Chondrocyte (in vitro differentiated cells): ENCODE measurements around the gene C1orf35. TPM values are rescaled to one million over a fixed set of nuclear protein-coding genes. Genes with fewer than 3 reads are reported as not detected.

Source experiments
- DNase-seq: peaks from one replicate; pipeline ENCODE4 v3.0.0; 2021; ENCODE audit warnings: mixed read lengths, low spot score
- H3K27ac Mint-ChIP-seq: one replicate; pipeline ENCODE4 v1.8.0; 2021; ENCODE audit warnings: mild to moderate bottlenecking, moderate library complexity, mixed read lengths; ENCODE audit not compliant: unreplicated experiment
- H3K27me3 Mint-ChIP-seq: 2 replicates; pipeline ENCODE4 v1.8.0; 2021; ENCODE audit warnings: low read depth, mixed read lengths
- H3K36me3 Mint-ChIP-seq: 2 replicates; pipeline ENCODE4 v1.8.0; 2021; ENCODE audit warnings: low read depth, mixed read lengths
- H3K4me1 Mint-ChIP-seq: 2 replicates; pipeline ENCODE4 v1.8.0; 2021; ENCODE audit warnings: low read depth, mild to moderate bottlenecking, mixed read lengths
- H3K4me3 Mint-ChIP-seq: one replicate; pipeline ENCODE4 v1.8.0; 2021; ENCODE audit warnings: mild to moderate bottlenecking, moderate library complexity, mixed read lengths; ENCODE audit not compliant: unreplicated experiment
- H3K9me3 Mint-ChIP-seq: 2 replicates; pipeline ENCODE4 v1.8.0; 2021; ENCODE audit warnings: low read depth, mixed read lengths
- CTCF ChIP-seq: fragments of 200-600 bp; sonication (generic); IDR thresholded peaks from 2 replicates; pipeline ENCODE4 v1.5.0; 2021; ENCODE audit warnings: antibody characterized with exemption, mild to moderate bottlenecking, moderate library complexity
- total RNA-seq: library from RNA; stranded (reverse); gene quantifications from 3 replicates; pipeline ENCODE4 v1.2.1, GENCODE V29; 2021

C1orf35 gene
- total RNA-seq, 1 donor from 2014 or later, result 13.3 TPM

DNA sequence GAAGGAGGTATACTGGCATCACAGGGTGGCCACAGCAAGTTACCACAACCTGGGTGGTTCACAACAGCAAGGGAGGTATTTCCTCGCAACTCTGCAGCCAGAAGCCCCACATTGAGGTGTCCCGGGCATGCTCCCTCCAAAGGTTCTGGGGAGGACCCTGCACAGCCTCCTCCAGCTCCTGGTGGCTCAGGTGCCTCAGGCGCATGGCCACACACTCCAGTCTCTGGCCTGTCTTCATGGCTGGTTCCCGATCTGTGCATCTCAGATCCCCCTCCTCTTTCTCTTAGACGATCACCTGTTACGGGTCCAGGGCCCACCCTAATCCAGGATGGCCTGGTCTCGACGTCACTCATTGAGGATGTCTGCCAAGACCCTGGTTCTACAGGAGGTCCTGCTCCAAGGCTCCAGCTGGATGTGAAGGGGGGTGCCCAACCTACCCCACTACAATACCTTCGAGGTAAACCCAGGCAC, 27.3 kb downstream of the C1orf35 start:
- H3K27me3 Mint-ChIP-seq, result no peaks in the 10 kb centered on the region
- no peak overlapping the region for H3K27ac Mint-ChIP-seq
- TF ChIP-seq CTCF, result no peak

DNA sequence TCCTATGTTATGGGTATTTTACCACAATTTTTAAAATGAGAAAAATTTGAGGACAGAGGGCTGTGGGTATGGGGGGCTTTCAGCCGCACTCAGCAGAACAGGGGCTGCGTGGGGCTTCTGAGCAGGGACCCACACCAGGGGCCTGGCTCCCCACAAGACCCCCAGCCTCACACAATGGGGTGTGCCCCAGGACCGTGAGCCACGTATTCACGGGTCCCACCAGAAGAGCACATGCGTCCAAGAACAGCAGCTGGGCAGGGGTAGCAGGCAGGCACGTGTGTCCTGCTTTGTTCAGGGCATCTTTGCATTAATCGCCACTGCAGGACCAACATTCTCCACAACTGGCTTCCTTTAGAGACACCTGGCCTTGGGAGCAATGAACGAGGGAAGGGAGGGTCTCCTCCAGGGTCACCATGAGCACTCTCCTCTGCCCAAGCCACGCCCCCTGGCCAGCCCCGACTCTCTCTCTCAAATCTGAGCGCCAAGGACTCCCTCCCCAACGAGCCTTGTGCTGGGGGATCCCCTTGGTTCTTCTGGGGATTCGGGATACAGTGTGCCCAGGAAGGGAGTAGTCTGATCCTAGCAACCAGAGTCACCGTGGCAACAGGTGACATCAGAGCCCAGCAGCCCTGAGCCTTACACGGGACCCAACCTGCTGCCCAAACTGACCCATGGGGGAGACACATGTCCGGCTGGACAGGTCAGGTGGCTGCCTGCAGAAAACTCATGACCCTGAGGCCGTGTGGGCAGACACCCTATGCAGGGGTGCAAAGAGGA, 28.0 kb downstream of the C1orf35 start:
- no peak overlapping the region for H3K27ac Mint-ChIP-seq
- no peak for TF ChIP-seq CTCF

More for the DNA sequence above, 27.3 kb downstream of the C1orf35 start:
- no peak for DNase-seq
- no peaks in the 10 kb centered on the region for H3K9me3 Mint-ChIP-seq
- H3K36me3 Mint-ChIP-seq, result no peaks in the 10 kb centered on the region
- H3K4me3 Mint-ChIP-seq, result no peak overlapping the region
- no peaks in the 10 kb centered on the region for H3K4me1 Mint-ChIP-seq

GRCh38 chr1:228073857-228074545, 29.1 kb downstream of the C1orf35 start:
- no peaks in the 10 kb centered on the region for H3K27me3 Mint-ChIP-seq
- no peaks in the 10 kb centered on the region for H3K36me3 Mint-ChIP-seq
- no peaks in the 10 kb centered on the region for H3K4me1 Mint-ChIP-seq
- H3K27ac Mint-ChIP-seq, result no peak overlapping the region
- H3K4me3 Mint-ChIP-seq, result no peak overlapping the region
- H3K9me3 Mint-ChIP-seq, result no peaks in the 10 kb centered on the region
- no peak for DNase-seq
- TF ChIP-seq CTCF, result peak; percentile 23

More for the DNA sequence above, 28.0 kb downstream of the C1orf35 start:
- Mint-ChIP-seq H3K4me3 (no peak overlapping the region), H3K36me3 (no peaks in the 10 kb centered on the region), H3K27me3 (no peaks in the 10 kb centered on the region), H3K4me1 (no peaks in the 10 kb centered on the region), H3K9me3 (no peaks in the 10 kb centered on the region)
- no peak for DNase-seq

DNA sequence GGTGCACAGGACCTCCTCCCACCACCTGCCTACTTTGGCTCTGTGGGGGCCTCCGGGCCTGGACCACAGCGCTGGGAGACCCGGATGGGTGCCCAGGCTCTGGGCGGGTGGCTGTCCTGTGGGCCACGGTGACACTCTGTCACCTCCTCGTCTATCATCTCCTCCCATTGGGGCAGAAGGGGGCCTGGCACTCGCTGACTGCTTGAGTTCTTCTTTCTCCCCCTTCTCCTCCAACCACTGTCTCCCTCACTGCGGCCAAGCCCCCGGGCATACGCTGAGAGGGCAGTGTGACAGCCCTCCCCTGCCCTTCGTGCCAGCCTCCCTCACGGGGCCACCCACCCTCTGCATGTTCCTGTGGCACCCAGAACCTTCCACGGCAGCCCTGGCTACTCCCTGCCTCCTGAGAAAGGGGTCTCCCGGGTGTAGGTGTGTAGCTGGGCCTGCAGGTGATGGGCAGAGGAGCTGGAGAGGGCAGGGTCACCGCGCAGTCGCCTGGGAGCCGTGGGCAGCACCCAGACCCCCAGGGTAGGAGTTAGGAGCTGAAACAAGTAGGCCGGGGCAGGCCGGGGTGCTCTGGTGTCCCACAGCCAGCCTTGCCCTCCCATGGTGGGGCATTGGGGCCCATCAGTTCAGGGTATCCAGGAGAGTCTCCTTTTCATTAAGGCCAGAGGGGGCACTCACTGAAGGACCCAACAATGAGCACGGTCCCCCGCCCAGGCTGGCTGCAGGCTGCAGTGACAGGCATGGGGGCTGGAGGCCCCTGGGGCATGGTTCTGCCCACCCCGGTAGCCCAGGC, 29.9 kb downstream of the C1orf35 start:
- no peak overlapping the region for H3K27ac Mint-ChIP-seq
- H3K27me3 Mint-ChIP-seq, result no peaks in the 10 kb centered on the region
- no peak for TF ChIP-seq CTCF
- H3K4me1 Mint-ChIP-seq, result no peaks in the 10 kb centered on the region
- no peaks in the 10 kb centered on the region for H3K9me3 Mint-ChIP-seq
- DNase-seq, result no peak
- no peak overlapping the region for H3K4me3 Mint-ChIP-seq
- H3K36me3 Mint-ChIP-seq, result no peaks in the 10 kb centered on the region

- Mint-ChIP-seq H3K27me3 (no peaks in the 10 kb centered on the region), H3K27ac (no peak overlapping the region), H3K4me1 (no peaks in the 10 kb centered on the region)
Measured at GRCh38 chr1:228072658-228073043, 30.5 kb downstream of the C1orf35 start.

More at GRCh38 chr1:228072658-228073043, 30.5 kb downstream of the C1orf35 start:
- H3K36me3 Mint-ChIP-seq, result no peaks in the 10 kb centered on the region
- no peaks in the 10 kb centered on the region for H3K9me3 Mint-ChIP-seq
- H3K4me3 Mint-ChIP-seq, result no peak overlapping the region
- DNase-seq, result no peak
- no peak for TF ChIP-seq CTCF
